Calu3 (cell line): Measurements from ENCODE around the gene SLC9A5. TPM values are rescaled to one million over a fixed set of nuclear protein-coding genes. Genes with fewer than 3 reads are reported as not detected.

Source experiments
- BruUV-seq: library from RNA; stranded (reverse); fragments of 400-500 nt; replicated peaks from 2 replicates; lab custom pipeline; 2021; lab: Mats Ljungman, UMichigan
- CTCF ChIA-PET: fragments of 300-600 bp; sonication (Branson Sonifier 250); formaldehyde crosslinking; loops from one replicate; lab custom pipeline; 2022; ENCODE audit warnings: antibody characterized with exemption; lab: Charles Lee
- DNase-seq: peaks from one replicate; pipeline ENCODE4 v3.0.0; 2022
- H3K27ac Mint-ChIP-seq: one replicate; pipeline ENCODE4 v1.8.0; 2022; ENCODE audit warnings: mixed read lengths; ENCODE audit not compliant: unreplicated experiment
- H3K27me3 Mint-ChIP-seq: one replicate; pipeline ENCODE4 v1.8.0; 2022; ENCODE audit warnings: mixed read lengths; ENCODE audit not compliant: unreplicated experiment
- H3K36me3 Mint-ChIP-seq: one replicate; pipeline ENCODE4 v1.8.0; 2022; ENCODE audit warnings: mild to moderate bottlenecking, moderate library complexity, mixed read lengths; ENCODE audit not compliant: insufficient read depth, unreplicated experiment
- H3K4me1 Mint-ChIP-seq: one replicate; pipeline ENCODE4 v1.8.0; 2022; ENCODE audit warnings: mild to moderate bottlenecking, low read depth, mixed read lengths; ENCODE audit not compliant: unreplicated experiment
- H3K4me3 Mint-ChIP-seq: one replicate; pipeline ENCODE4 v1.8.0; 2022; ENCODE audit warnings: mild to moderate bottlenecking, low read depth, moderate library complexity, mixed read lengths; ENCODE audit not compliant: unreplicated experiment
- H3K9me3 Mint-ChIP-seq: one replicate; pipeline ENCODE4 v1.8.0; 2022; ENCODE audit warnings: low read depth, mixed read lengths; ENCODE audit not compliant: unreplicated experiment
- intact Hi-C: fragments of 100-400 bp; cut with micrococcal nuclease; formaldehyde crosslinking; loops from one replicate; pipeline ENCODE4 v1.10.0; 2022; ENCODE audit not compliant: unreplicated experiment
- total RNA-seq: library from RNA; stranded (reverse); gene quantifications from 2 replicates; pipeline ENCODE4 v1.2.3, GENCODE V29; 2022
- TF ChIP-seq, protein P1 (sequence below): fragments of 200-600 bp; IDR thresholded peaks from one replicate; pipeline ENCODE4 v1.8.0; 2022; ENCODE audit warnings: antibody characterized with exemption; ENCODE audit not compliant: unreplicated experiment

The SLC9A5 gene
- total RNA-seq, 1 experiment from 2014 or later: 2.4 TPM

GRCh38 chr16:67228905-67229304 lies 19.9 kb upstream of the SLC9A5 start:
- no TSS peak for BruUV-seq
- H3K36me3 Mint-ChIP-seq: peaks cover 72% of the 10 kb centered on the region

GRCh38 chr16:67229906-67230808 lies 18.6 kb upstream of the SLC9A5 start:
- peak overlapping the region; percentile 21 for H3K27ac Mint-ChIP-seq
- peaks cover 84% of the 10 kb centered on the region for H3K36me3 Mint-ChIP-seq
- intact Hi-C loops: no loop called here
- no peak for DNase-seq
- no peaks in the 10 kb centered on the region for H3K27me3 Mint-ChIP-seq
- BruUV-seq: no TSS peak
- CTCF ChIA-PET: no interaction called here
- H3K9me3 Mint-ChIP-seq: no peaks in the 10 kb centered on the region
- H3K4me1 Mint-ChIP-seq: peaks cover 40% of the 10 kb centered on the region
- TF ChIP-seq, protein P1, sequence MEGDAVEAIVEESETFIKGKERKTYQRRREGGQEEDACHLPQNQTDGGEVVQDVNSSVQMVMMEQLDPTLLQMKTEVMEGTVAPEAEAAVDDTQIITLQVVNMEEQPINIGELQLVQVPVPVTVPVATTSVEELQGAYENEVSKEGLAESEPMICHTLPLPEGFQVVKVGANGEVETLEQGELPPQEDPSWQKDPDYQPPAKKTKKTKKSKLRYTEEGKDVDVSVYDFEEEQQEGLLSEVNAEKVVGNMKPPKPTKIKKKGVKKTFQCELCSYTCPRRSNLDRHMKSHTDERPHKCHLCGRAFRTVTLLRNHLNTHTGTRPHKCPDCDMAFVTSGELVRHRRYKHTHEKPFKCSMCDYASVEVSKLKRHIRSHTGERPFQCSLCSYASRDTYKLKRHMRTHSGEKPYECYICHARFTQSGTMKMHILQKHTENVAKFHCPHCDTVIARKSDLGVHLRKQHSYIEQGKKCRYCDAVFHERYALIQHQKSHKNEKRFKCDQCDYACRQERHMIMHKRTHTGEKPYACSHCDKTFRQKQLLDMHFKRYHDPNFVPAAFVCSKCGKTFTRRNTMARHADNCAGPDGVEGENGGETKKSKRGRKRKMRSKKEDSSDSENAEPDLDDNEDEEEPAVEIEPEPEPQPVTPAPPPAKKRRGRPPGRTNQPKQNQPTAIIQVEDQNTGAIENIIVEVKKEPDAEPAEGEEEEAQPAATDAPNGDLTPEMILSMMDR: no peak
- no peak overlapping the region for H3K4me3 Mint-ChIP-seq

More at GRCh38 chr16:67228905-67229304, 19.9 kb upstream of the SLC9A5 start:
- CTCF ChIA-PET: interaction anchor here (2.5 kb wide), 1 partner anchor 15 kb away, joined by 5 read pairs; no protein-coding TSS in a partner anchor
- Mint-ChIP-seq H3K27ac (no peak overlapping the region), H3K9me3 (no peaks in the 10 kb centered on the region), H3K4me3 (peak overlapping the region; percentile 99), H3K27me3 (no peaks in the 10 kb centered on the region), H3K4me1 (peaks cover 40% of the 10 kb centered on the region)
- TF ChIP-seq, protein P1: no peak
- no peak for DNase-seq
- intact Hi-C loops: no loop called here

- H3K27me3 Mint-ChIP-seq: no peaks in the 10 kb centered on the region
- TF ChIP-seq, protein P1: no peak
- peak overlapping the region; percentile 21 for H3K27ac Mint-ChIP-seq
- CTCF ChIA-PET: no interaction called here
- BruUV-seq: no TSS peak
- intact Hi-C loops: no loop called here
- H3K4me1 Mint-ChIP-seq: peaks cover 31% of the 10 kb centered on the region
- no peak for DNase-seq
- H3K36me3 Mint-ChIP-seq: peaks cover 89% of the 10 kb centered on the region
- H3K4me3 Mint-ChIP-seq: no peak overlapping the region
- no peaks in the 10 kb centered on the region for H3K9me3 Mint-ChIP-seq
Observed at GRCh38 chr16:67230809-67231660, 17.7 kb upstream of the SLC9A5 start.

DNA sequence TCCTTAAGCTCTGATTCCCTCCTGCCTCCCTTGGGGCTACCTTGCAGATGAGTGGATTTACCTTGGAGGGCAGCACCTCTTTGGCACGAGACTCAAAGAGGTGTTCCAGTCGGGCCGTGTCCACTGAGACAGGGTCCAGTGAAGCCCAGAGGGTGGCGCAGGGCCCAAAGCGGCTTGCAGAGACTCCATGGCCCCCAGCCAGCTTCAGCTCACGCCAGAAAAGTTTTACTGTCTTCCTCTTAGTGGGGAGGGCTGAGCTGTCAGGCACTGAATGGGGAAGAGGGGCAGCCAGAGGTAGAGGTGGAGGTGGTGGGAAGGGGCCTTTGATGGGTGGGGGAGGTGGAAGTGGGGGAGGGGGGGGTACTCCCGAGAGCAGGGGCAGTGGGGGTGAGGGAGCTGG lies 15.2 kb upstream of the SLC9A5 start:
- peaks cover 5% of the 10 kb centered on the region for H3K4me1 Mint-ChIP-seq
- H3K27me3 Mint-ChIP-seq: no peaks in the 10 kb centered on the region
- intact Hi-C loops: no loop called here
- no TSS peak for BruUV-seq
- DNase-seq: no peak
- CTCF ChIA-PET: no interaction called here
- TF ChIP-seq, protein P1: no peak
- H3K9me3 Mint-ChIP-seq: no peaks in the 10 kb centered on the region
- no peak overlapping the region for H3K4me3 Mint-ChIP-seq
- H3K36me3 Mint-ChIP-seq: peaks cover 86% of the 10 kb centered on the region
- no peak overlapping the region for H3K27ac Mint-ChIP-seq
